Calu3 (cell line): ENCODE measurements around the gene TTC16. TPM values are rescaled to one million over a fixed set of nuclear protein-coding genes. Genes with fewer than 3 reads are reported as not detected.

Source experiments
- BruUV-seq: library from RNA; stranded (reverse); fragments of 400-500 nt; replicated peaks from 2 replicates; lab custom pipeline; 2021; lab: Mats Ljungman, UMichigan
- CTCF ChIA-PET: fragments of 300-600 bp; sonication (Branson Sonifier 250); formaldehyde crosslinking; loops from one replicate; lab custom pipeline; 2022; ENCODE audit warnings: antibody characterized with exemption; lab: Charles Lee
- DNase-seq: peaks from one replicate; pipeline ENCODE4 v3.0.0; 2022
- H3K27ac Mint-ChIP-seq: one replicate; pipeline ENCODE4 v1.8.0; 2022; ENCODE audit warnings: mixed read lengths; ENCODE audit not compliant: unreplicated experiment
- H3K27me3 Mint-ChIP-seq: one replicate; pipeline ENCODE4 v1.8.0; 2022; ENCODE audit warnings: mixed read lengths; ENCODE audit not compliant: unreplicated experiment
- H3K36me3 Mint-ChIP-seq: one replicate; pipeline ENCODE4 v1.8.0; 2022; ENCODE audit warnings: mild to moderate bottlenecking, moderate library complexity, mixed read lengths; ENCODE audit not compliant: insufficient read depth, unreplicated experiment
- H3K4me1 Mint-ChIP-seq: one replicate; pipeline ENCODE4 v1.8.0; 2022; ENCODE audit warnings: mild to moderate bottlenecking, low read depth, mixed read lengths; ENCODE audit not compliant: unreplicated experiment
- H3K4me3 Mint-ChIP-seq: one replicate; pipeline ENCODE4 v1.8.0; 2022; ENCODE audit warnings: mild to moderate bottlenecking, low read depth, moderate library complexity, mixed read lengths; ENCODE audit not compliant: unreplicated experiment
- H3K9me3 Mint-ChIP-seq: one replicate; pipeline ENCODE4 v1.8.0; 2022; ENCODE audit warnings: low read depth, mixed read lengths; ENCODE audit not compliant: unreplicated experiment
- CTCF ChIP-seq: fragments of 200-600 bp; IDR thresholded peaks from one replicate; pipeline ENCODE4 v1.8.0; 2022; ENCODE audit warnings: antibody characterized with exemption; ENCODE audit not compliant: unreplicated experiment
- intact Hi-C: fragments of 100-400 bp; cut with micrococcal nuclease; formaldehyde crosslinking; loops from one replicate; pipeline ENCODE4 v1.10.0; 2022; ENCODE audit not compliant: unreplicated experiment
- total RNA-seq: library from RNA; stranded (reverse); gene quantifications from 2 replicates; pipeline ENCODE4 v1.2.3, GENCODE V29; 2022

Gene TTC16
- total RNA-seq, 1 experiment from 2014 or later = not detected

GRCh38 chr9:127721391-127721821 is 5.5 kb downstream of the TTC16 start:
- CTCF ChIA-PET = interaction anchor here (0.6 to 0.9 kb wide), 3 partner anchors 13 to 153 kb away, joined by 3 read pairs; partner anchors contain the start of gene TOR2A
- no TSS peak for BruUV-seq
- DNase-seq = peak; percentile 60
- no peak for TF ChIP-seq CTCF
- intact Hi-C loops = no loop called here
- Mint-ChIP-seq H3K4me1 (peaks cover 10% of the 10 kb centered on the region), H3K27me3 (peaks cover 10% of the 10 kb centered on the region), H3K4me3 (no peak overlapping the region), H3K36me3 (peaks cover 11% of the 10 kb centered on the region), H3K27ac (no peak overlapping the region), H3K9me3 (no peaks in the 10 kb centered on the region)

- BruUV-seq = no TSS peak
- peaks cover 7% of the 10 kb centered on the region for H3K36me3 Mint-ChIP-seq
- H3K27ac Mint-ChIP-seq = no peak overlapping the region
- H3K9me3 Mint-ChIP-seq = no peaks in the 10 kb centered on the region
- no peak for TF ChIP-seq CTCF
- no peak for DNase-seq
- intact Hi-C loops = no loop called here
- H3K4me1 Mint-ChIP-seq = peaks cover 10% of the 10 kb centered on the region
- H3K4me3 Mint-ChIP-seq = no peak overlapping the region
- H3K27me3 Mint-ChIP-seq = peaks cover 10% of the 10 kb centered on the region
- CTCF ChIA-PET = interaction anchor here (0.6 to 0.9 kb wide), 2 partner anchors 13 to 152 kb away, joined by 3 read pairs; partner anchors contain the start of gene TOR2A
Observed at GRCh38 chr9:127722055-127722745, 6.3 kb downstream of the TTC16 start.

- H3K9me3 Mint-ChIP-seq = no peaks in the 10 kb centered on the region
- peaks cover 5% of the 10 kb centered on the region for H3K36me3 Mint-ChIP-seq
- BruUV-seq = no TSS peak
- no peak for DNase-seq
- CTCF ChIA-PET = no interaction called here
- intact Hi-C loops = no loop called here
- H3K4me3 Mint-ChIP-seq = no peak overlapping the region
- TF ChIP-seq CTCF = no peak
- H3K27me3 Mint-ChIP-seq = peaks cover 10% of the 10 kb centered on the region
- peaks cover 10% of the 10 kb centered on the region for H3K4me1 Mint-ChIP-seq
- no peak overlapping the region for H3K27ac Mint-ChIP-seq
Observed at GRCh38 chr9:127723013-127723412, 7.1 kb downstream of the TTC16 start.

- Mint-ChIP-seq H3K4me3 (no peak overlapping the region), H3K36me3 (peaks cover 5% of the 10 kb centered on the region), H3K9me3 (no peaks in the 10 kb centered on the region), H3K27ac (no peak overlapping the region), H3K4me1 (peaks cover 10% of the 10 kb centered on the region), H3K27me3 (peaks cover 10% of the 10 kb centered on the region)
- CTCF ChIA-PET = no interaction called here
- DNase-seq = no peak
- intact Hi-C loops = no loop called here
- no TSS peak for BruUV-seq
- no peak for TF ChIP-seq CTCF
Observed at GRCh38 chr9:127723444-127723843, 7.6 kb downstream of the TTC16 start.
